ENCODE data around the gene TP53BP2.
"Not testable (repeated sequence)": the region's sequence is repeated elsewhere in the genome, so short reads cannot be mapped to it uniquely, and the experiment has no call there.

TP53BP2 gene

DNA sequence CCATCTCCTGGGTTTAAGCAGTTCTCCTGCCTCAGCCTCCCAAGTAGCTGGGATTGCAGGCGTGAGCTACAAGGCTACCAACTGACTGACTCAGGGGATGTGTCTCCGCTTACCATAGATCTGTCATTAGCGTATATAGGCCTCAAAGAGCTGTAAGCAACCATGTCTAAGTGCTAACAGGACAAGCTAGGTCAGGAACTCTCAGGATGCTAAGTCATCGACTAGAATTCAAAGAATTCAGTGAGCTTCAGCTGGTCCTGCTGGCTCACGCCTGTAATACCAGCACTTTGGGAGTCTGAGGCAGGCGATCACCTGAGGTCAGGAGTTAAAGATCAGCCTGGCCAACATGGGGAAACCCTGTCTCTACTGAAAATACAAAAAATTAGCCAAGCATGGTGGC, 103.9 kb downstream of the TP53BP2 start:
- H3K4me3 ChIP-seq (ENCODE audit: low read depth, low read length): no peak overlapping the region
- no peak for DNase-seq (ENCODE audit: low read depth)
- TF ChIP-seq, protein P1, sequence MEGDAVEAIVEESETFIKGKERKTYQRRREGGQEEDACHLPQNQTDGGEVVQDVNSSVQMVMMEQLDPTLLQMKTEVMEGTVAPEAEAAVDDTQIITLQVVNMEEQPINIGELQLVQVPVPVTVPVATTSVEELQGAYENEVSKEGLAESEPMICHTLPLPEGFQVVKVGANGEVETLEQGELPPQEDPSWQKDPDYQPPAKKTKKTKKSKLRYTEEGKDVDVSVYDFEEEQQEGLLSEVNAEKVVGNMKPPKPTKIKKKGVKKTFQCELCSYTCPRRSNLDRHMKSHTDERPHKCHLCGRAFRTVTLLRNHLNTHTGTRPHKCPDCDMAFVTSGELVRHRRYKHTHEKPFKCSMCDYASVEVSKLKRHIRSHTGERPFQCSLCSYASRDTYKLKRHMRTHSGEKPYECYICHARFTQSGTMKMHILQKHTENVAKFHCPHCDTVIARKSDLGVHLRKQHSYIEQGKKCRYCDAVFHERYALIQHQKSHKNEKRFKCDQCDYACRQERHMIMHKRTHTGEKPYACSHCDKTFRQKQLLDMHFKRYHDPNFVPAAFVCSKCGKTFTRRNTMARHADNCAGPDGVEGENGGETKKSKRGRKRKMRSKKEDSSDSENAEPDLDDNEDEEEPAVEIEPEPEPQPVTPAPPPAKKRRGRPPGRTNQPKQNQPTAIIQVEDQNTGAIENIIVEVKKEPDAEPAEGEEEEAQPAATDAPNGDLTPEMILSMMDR (IDR thresholded peaks at IDR 0.05; ENCODE audit: control insufficient read depth, extremely low read depth, insufficient read depth): no peak

DNA sequence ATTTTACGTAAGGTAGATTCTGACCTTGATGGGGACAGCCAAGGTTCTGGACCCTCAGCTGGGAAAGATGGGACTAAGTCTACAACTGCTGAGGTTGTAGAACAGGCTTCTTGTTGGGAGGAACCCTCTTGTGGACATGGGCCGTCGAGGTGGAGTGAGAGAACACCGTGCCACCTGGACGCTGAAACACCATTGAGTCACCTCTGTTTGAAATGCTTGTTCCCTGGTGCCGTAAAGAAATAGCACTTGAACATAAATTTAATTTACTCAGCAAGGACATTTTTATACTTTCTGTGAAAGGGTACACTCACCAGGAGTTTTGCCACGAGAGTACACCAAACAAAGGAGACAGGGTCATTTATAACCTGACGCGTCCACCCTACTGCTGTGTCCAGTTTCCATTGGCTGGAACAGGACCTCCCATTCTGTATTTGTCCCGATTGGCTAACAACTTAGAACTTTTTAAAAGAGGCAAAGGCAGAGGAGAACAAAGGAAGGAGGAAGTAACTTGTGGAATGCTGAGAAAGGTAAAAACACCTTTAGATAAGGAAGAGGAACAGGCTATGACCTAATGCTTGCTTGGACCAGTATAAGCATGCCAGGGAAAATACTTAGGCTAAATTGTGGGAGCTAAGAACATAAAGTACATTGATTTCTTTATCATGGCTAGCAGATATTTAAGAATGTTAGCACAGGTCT, 105.6 kb downstream of the TP53BP2 start:
- DNase-seq (ENCODE audit: low read depth); H3K4me3 ChIP-seq (ENCODE audit: low read depth, low read length): not testable (repeated sequence)

DNA sequence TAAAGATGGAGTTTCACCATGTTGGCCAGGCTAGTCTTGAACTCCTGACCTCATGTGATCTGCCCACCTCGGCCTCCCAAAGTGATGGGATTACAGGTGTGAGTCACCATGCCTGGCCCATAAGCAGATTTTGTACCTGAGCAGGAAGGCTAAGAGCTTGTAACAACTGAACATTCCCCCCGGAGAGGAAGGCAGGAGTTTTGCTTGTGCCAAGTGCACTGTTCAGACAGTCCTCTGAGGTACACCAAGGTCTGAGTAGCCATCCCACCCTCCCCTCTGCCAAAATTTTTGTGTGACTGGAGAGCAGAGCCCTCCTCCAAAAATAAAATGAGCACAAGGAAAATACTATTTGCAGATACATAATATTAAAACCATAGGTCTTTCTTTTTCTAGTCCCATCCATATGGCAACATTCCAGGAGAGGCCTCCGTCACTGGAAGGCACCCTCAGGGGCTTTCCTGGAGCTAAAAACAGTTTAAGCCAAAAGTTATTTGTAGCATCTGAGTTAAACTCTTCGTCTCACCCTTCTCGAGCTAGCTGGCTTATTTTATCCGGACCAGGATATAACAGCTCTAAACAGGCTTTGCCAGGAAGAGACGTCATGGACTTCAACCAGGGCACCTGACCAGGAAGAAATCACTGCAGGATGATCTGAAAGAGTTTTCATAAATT, 106.2 kb downstream of the TP53BP2 start:
- TF ChIP-seq, protein P1 (IDR thresholded peaks at IDR 0.05; ENCODE audit: control insufficient read depth, extremely low read depth, insufficient read depth): no peak
- no peak for DNase-seq (ENCODE audit: low read depth)

DNA sequence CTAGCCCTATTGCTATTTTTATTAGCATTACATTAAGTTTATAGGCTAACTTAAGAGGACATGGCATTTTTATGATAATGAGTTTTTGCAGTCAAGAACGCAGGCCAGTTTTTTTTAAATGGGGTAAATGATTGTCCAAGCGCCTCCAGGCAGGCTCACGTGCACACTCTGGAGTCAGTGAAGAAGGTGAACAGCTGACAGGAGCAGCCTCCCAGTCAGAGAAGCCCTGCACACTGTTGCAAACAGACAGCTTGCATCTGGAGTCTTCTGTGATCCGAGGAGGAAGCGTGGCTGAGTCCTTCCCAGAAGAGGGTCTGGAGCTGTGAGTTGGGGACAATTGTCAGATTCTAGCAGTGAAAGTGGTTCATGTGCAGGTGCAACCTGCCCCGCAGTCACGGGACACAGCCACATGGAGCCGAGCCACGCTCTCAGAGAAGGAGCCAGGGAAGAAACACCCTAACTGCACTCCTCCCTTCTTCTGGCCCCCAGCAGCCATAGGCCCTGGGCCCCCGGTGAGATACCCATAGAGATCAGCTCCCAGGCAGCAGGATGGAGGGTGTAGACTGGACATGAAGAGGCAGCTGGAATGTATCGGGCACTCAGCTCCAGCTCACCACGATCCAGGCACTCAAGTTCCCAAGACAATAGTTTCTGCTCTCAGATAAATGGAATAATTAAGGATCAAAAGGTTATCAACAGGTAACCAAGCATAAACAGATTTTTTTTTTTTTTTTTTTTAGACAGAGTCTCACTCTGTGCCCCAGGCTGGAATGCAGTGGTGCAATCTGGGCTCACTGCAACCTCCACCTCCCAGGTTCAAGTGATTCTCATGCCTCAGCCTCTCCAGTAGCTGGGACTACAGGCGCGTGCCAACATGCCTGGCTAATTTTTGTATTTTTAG, 107.0 kb downstream of the TP53BP2 start:
- DNase-seq (ENCODE audit: low read depth): peak; percentile 88

More for the DNA sequence above, 106.2 kb downstream of the TP53BP2 start:
- no peak overlapping the region for H3K4me3 ChIP-seq (ENCODE audit: low read depth, low read length)

DNA sequence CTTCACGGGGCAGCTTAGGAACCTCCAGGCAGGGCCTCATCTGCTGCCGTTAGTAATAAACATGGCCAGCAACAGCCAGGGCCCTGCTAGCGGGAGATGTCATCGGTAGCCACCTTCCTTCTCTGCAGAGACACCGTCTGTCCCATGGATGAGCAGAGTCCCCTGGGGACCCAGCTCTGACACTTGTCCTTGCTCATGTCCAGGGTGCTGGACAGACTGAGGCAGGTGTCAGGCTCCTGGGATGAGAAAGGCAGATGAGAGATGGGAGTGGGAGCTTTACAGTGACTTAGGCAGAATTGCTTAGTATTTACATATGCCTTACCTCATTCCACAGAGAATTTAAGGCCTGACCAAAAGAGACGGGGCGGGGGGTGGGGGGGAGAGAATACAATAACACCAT, 108.4 kb downstream of the TP53BP2 start:
- no peak for DNase-seq (ENCODE audit: low read depth)
- TF ChIP-seq, protein P1 (IDR thresholded peaks at IDR 0.05; ENCODE audit: control insufficient read depth, extremely low read depth, insufficient read depth): no peak
- H3K4me3 ChIP-seq (ENCODE audit: low read depth, low read length): no peak overlapping the region

More for the DNA sequence above, 107.0 kb downstream of the TP53BP2 start:
- no peak overlapping the region for H3K4me3 ChIP-seq (ENCODE audit: low read depth, low read length)
- TF ChIP-seq, protein P1 (IDR thresholded peaks at IDR 0.05; ENCODE audit: control insufficient read depth, extremely low read depth, insufficient read depth): no peak

DNA sequence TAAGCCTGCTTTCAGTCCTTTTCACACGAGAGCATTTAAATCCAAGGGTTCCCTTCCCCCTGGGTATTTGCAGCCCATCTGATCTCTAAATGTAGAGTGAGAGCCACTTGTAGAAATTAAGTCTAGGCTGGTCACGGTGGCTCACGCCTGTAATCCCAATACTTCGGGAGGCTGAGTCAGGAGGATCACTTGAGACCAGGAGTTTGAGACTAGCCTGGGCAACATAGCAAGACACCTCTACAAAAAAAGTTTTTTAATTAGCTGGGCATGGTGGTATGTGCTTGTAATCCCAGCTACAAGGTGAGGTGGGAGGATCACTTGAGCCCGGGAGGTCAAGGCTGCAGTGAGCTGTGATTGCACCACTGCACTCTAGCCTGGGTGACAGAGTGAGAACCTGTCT, 109.1 kb downstream of the TP53BP2 start:
- not testable (repeated sequence) for H3K4me3 ChIP-seq (ENCODE audit: low read depth, low read length); DNase-seq (ENCODE audit: low read depth)

DNA sequence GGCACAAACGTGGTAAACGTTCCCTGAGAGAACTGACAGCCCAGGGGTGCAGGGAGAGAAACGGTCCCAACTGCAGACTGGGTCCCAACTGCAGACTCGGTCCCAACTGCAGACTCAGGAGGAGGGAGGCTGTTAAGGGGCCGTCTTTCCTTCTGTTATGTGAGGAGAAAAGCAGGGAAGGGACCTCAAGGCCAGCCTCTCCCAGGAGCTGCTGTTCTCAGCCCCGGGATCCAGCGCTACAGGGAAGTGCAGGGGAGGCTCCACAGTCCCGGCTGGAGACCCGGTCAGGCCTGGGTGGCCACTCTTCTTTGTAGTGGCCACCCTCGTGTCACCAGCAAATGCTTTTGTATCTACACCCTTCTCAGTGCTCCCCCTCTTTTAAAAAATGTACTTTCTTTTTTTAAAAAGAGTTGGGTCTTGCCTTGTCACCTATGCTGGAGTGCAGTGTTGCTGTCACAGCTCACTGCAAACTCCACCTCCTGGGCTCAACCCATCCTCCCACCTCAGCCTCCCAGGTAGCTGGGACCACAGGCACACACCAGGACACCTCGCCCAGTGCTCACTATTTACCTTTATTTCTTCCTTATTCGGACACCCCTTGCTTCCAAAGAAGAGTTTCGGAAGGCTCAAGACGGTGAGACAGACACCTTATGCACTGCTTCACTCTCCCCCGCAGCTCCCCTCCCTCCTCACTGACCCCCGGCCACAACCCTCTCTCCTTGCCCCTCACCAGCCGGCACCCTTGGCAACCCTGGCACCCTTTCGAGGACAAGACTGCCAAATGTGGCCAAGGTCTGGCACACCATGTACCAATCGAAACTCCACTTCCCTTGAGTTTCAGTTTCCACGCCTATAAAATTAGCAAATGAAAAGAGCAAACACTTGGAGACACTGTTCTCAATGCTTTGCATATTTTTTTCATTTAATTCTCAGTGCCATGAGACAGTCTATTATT, 111.6 kb downstream of the TP53BP2 start:
- TF ChIP-seq, protein P1 (IDR thresholded peaks at IDR 0.05; ENCODE audit: control insufficient read depth, extremely low read depth, insufficient read depth): no peak
- H3K4me3 ChIP-seq (ENCODE audit: low read depth, low read length): no peak overlapping the region
- DNase-seq (ENCODE audit: low read depth): peak; percentile 69
